Stimulated activated CD8-positive, alpha-beta memory T cell treated with anti-CD3 and anti-CD28 coated beads, Interleukin-7, amount 100 ng/mL, for 1 hour (primary cell): ENCODE results near the gene S100Z.

Source experiments
- DNase-seq, 2 donors: peaks; one replicate each; pipeline ENCODE4 v3.0.0-alpha.2; 2020; ENCODE audit warnings: low read depth in 2 of 2

The S100Z gene

DNA sequence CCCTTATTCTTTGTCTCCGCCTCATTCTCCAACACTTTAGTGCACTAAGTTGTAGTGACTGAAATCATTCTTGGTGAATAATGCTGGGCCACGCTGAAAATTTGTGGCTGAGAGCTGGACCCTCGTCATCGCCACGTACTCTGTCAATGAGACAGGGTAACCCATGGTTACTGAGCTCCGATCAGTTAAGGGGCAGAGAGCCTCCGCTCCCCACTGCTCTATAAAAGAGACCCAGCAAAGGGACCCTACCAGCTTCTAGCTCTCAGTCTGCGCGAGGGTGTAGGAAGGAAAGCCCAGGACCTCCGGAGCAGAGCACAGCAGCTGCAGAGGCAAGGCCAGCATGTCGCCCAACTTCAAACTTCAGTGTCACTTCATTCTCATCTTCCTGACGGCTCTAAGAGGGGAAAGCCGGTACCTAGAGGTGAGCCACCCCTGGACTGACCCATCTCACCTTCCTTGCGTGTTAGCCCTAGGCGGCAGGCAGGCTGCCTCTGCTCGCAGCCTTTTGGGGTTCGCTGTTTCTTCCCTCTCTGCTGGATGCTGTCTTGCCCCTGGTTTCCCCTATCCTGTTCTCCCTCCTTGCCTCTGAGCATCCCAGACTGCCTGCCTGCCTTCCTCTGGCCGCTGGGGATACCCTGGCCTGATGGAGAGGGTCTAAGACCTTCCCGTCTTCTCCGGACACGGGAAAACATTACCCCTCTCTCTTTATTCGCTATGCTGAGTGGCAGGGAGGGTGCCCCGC, 103.2 kb downstream of the S100Z start, which contains the start of gene CRHBP:
TSS of gene CRHBP (plus strand) at position 251 of the 742 bp plus-strand sequence. CDS start at position 341, 90 bp downstream.
- no peak for DNase-seq

GRCh38 chr5:76953551-76954382, 104.0 kb downstream of the S100Z start:
- DNase-seq: no peak

DNA sequence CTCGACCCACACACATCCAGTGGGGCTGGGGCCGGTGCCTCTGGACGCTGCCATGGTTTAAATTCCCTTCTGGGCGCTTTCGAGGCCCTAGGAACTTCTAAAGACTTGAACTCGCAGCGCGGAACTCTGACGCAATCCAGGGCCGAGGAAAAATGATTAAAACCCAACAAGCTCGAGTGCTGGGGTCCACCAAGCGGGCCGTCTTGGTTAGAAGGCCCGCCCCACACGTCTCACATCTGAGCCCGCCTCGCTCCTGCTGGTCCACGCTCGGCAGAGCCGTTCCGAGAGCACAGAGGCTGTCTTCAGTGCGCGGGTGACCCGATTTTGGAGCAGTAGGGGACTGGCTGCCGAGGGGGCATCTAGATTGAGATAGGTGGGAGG, 104.6 kb downstream of the S100Z start:
- no peak for DNase-seq

DNA sequence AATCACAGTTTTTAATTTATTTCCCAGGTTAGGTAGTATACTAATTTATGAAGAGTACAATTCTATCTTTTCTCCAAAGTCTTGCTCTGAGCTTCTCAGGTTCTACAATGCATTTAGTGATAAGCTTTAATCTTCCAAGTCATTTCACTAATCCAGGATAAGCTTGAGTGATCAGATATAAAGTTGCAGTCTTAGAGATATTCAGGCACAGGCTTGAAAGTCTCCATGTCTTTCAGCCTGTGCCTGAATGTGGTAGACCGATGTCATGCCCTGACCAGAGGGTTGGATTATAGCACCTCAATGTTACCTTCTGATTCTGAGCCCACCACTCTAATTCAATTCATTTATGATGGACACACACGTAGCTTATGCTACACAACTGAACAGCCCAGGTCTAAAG, 106.2 kb downstream of the S100Z start:
- no peak for DNase-seq

DNA sequence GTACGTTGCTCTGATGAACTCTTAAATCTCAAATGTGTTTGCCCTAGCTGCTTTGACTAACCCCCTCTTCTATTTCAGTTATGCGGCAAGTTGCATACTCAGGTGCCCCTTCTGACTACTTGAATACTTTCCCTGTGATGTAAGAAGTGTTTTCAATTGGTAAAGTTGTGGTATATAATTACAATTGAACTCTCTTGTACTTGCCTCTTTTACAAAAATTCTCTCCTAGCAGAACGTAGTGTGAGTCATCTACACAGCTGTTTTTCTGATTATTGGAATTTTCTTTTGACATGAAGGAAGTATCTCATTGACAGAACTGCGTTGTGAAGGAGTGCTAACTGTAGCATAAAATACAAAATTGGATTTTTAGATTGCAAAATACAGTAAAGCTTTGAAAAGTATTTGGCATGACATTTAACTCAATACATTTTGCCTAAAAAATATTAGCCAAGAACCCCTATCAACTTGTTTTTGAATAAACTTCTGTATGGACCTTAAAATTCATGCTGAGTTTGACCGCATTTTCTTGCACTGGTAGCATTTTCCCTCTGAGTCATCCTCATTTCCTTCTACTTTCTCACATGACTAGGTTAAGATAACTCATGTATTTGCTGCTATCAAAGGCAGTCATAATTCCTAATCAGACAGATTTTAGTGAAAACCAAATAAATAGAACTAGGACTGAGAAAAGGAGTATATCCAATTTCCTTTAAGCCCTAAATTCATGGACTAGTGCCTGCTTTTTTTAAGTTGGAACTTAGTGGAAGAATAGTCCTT, 109.4 kb downstream of the S100Z start:
- DNase-seq: no peak

DNA sequence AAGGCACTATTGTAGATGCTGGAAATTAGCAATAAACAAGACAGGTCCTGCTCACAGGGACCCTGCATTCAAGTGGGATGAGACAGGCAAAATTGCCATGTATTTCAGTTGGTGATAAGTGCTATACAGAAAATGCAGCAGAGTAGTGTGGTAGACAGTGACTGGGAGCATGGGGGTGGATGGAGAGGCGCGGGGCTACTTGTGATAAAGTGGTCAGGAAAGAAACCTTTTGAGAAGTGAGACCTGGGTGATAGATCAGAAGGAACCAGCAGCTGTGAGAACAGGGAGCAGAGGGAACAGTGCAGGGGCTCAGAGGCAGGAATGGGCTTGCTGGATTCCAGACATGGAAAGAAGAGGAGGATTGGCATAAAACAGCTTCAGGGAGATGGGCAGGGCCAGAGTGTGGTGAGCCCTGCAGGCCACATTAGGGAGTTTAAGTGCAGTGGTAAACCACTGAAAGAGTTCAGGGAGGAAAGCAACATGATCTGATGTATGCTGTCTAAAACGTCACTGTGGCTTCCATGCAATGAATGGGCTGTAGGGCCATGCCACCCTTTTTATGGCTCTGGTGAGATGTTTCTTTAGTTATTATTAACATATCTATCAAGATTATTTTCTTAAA, 110.3 kb downstream of the S100Z start:
- no peak for DNase-seq

- DNase-seq: no peak
Observed at GRCh38 chr5:76964060-76964459, 114.2 kb downstream of the S100Z start.
